ENCODE data around the gene CTRB1.
"Not testable (repeated sequence)": the region's sequence is repeated elsewhere in the genome, so short reads cannot be mapped to it uniquely, and the experiment has no call there.

Gene CTRB1

DNA sequence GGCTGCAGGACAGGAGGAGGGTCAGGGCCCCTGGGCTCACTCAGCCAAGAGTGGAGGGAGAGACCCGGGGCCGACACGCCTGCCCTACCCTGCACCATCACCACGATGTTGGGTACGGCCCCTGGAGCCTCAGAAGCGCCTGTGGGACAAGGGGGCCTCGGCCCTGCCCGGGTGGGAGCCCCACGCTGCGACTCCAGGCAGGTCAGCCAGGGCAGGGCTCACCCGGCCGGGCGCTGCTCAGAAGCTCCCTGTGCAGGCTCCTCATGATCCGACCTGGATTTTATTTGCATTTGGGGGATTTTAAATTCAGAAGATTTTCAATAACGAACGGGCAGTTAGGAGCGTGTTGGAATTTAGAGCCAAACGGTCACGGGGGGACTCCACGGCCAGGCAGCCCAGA lies 13.9 kb upstream of the CTRB1 start:
- DNase-seq, result not testable (repeated sequence)

GRCh38 chr16:75205438-75205837 lies 13.3 kb upstream of the CTRB1 start:
- not testable (repeated sequence) for DNase-seq

GRCh38 chr16:75205961-75206748 lies 12.6 kb upstream of the CTRB1 start:
- not testable (repeated sequence) for DNase-seq

GRCh38 chr16:75206749-75207451 lies 11.9 kb upstream of the CTRB1 start, which contains the start of gene CTRB2:
TSS of gene CTRB2 (minus strand) at chr16:75207161. CDS start at chr16:75207141, 20 bp downstream.
- DNase-seq, result no peak

DNA sequence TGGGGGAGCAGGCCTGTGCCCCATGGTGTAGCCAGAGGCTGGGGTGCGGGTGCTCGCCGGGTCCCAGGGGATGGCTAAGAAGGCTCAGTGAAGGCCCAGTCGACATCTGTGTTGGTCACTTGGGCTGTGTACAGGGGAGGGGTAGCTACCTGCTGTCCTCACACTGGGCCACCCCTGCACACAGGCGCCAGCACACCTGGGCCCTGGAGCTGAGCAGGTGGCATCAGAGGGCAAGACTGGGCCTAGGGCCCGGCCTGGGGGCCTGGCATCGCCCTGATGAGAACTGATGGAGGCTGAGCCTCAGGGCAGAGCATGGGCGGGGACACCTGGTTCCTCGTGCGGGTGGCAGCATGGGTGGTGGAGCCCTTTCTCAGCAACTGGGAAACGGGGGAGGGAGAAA lies 11.0 kb upstream of the CTRB1 start:
- DNase-seq, result no peak

DNA sequence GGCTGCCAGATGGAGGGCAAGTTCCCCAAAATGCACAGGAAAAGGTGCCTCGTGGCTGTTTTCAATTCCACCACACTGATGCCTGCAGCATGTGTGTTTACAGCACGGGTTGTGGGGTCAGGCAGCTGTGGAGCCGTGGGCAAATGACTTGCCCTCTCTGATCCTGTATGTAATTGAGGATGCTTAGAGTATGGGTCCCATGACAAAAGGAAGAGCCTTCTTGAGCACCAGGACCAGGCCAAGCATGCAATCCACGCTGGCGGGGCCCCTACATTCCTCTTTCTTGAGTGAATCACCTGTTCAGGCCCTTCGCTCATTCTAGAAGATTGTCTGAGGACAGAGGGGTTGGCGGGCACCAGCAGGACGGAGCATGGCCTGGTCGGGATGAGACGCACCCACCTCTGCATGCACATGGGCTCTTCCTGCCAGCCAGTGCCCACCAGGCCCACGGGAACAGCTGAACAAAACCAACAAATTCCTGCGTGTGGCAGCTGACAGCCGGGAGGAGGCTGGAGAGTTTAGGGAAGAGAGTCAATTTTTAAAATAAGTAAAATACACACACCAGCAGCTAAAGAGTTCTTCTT lies 10.5 kb upstream of the CTRB1 start:
- no peak for DNase-seq

DNA sequence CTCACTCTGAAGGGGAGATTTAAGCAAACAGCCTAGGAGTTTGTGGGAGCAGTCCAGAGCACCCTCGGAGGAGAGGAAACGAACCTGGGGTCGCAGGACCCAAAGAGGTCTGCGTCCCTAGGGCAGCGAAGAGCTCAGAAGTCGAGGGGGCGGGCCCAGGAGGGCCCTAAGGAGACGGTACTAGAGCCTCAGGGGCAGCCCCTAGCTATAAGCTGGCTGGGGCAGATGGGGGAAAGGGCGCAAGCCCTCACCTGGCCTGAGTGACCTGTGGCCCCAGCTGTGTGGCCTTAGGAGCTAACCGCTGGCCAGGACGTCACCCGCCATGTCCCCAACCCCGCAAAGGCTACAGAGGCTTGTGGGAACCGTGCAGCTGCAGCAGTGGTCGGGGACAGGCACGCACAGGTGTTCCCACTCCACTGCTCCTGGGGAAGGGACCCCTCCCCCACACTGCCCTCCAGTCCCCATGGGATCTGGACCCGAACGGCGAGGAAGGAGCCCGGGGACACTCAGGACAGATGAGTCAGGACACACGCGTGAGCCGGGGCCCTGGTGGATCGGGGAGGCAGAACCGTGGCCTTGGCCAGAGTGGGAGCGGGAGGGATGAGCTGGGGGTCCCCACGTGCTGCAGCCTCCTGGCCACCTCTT lies 9.8 kb upstream of the CTRB1 start:
- DNase-seq, result no peak

DNA sequence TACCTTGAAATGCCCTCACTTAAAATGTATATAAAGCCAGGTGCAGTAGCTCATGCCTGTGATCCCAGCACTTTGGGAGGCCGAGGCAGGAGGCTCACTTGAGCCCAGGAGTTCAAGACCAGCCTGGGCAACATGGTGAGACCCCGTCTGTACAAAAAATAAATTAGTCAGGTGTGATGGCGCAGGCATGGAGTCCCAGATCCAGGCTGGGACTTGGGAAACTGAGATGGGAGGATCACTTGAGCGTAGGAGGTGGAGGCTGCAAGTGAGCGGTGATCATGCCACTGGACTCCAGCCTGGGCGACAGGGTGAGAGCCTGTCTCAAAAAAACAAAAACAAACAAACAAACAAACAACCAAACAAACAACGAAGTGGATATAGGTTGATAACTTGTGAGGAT lies 9.3 kb upstream of the CTRB1 start:
- DNase-seq, result not testable (repeated sequence)

DNA sequence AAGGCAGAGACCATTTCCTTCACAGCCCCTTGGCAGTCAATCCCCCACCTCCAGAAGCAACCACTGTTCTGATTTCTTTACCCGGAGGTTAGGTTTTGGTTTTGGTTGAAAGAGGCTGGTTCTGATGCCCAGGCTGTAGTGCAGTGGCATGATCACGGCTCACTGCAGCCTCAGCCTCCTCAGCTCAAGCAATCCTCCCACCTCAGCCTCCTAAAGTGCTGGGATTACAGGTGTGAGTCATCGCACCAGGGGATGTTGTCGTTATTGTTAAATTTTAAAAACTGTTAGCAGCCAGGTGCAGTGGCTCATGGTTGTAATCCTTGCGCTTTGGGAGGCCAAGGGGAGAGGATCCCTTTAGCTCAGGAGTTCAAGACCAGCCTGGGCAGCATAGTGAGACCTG lies 8.8 kb upstream of the CTRB1 start:
- no peak for DNase-seq

DNA sequence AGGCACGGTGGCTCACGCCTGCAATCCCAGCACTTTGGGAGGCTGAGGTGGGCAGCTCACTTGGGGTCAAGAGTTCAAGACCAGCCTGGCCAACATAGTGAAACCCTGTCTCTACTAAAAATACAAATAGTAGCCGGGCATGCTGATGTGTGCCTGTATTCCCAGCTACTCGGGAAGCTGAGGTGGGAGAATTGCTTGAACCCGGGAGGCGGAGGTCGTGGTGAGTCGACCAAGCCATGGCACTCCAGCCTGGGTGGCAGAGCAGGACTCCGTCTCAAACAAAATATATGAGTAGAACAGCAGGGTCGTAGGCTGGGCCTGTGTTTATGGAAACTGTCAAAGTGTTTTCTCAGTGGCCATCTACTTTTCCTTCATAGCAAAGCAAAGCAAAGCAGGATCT lies 7.5 kb upstream of the CTRB1 start:
- not testable (repeated sequence) for DNase-seq

DNA sequence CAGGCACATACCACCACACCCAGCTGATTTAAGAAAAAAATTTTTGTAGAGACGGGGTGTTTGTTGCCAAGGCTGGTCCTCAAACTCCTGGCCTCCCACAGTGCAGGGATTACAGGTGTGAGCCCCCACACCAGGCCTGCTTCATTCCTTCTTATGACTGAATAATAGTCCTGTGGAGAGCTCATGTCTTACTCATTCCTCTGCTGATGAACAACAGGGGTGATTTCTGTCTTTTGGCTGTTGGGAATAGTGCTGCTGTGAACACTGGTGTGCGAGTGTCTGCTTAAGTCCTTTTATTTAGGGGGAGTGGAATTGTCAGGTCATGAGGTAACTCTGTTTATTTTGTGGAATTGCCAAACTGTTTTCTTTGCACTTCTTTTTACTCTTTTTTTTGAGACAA lies 2.7 kb upstream of the CTRB1 start:
- DNase-seq, result no peak

DNA sequence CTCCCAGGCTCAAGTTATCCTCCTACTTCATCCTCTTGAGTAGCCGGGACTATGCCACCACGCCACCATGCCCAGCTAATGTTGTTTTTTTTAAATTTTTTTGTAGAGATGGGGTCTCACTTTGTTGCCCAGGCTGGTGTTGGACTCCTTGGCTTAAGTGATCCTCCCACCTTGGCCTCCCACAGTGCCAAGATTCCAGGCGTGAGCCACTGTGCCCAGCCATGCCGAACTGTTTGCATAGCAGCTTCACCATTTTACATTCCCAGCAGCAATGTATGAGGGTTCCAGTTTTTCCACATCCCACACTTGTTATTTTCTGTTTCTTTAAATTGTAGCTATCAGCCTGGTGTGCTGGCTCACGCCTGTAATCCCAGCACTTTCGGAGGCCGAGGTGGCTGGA lies 2.2 kb upstream of the CTRB1 start:
- DNase-seq, result no peak

- DNase-seq, result no peak
Observed at GRCh38 chr16:75217389-75217851, 1.4 kb upstream of the CTRB1 start.

GRCh38 chr16:75219088-75219487 lies 300 bp downstream of the CTRB1 start:
- no peak for DNase-seq

DNA sequence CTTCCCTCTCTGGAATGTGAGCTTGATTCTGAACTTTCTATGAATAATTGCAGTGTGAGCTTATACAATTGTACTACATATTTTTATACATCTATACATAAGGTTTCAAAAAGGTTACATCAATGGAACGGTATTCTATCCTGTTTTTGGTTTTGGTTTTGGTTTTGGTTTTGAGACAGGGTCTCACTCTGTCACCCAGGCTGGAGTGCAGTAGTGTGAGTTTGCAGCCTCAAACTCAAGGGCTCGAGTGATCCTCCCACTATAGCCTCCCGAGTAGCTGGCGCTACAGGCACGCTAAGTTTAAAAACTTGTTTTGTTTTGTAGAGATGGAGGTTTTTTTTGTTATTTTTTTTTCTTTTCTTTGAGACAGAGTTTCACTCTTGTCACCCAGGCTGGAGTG lies 1.1 kb downstream of the CTRB1 start:
- no peak for DNase-seq

- no peak for DNase-seq
Observed at GRCh38 chr16:75222271-75222783, 3.5 kb downstream of the CTRB1 start.

DNA sequence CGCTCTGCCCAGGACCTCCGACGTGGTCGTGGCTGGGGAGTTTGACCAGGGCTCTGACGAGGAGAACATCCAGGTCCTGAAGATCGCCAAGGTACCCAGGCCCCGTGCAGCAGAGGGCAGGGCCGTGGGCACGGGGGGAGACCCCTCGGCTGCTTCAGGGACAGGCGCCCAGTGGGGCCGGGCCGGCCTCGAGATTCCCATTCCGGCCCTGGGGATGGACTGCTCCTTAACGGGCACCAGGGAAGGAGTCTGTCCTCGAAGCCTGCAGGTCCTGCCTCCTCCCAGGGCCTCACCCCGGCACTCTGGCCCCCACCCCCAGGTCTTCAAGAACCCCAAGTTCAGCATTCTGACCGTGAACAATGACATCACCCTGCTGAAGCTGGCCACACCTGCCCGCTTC lies 4.3 kb downstream of the CTRB1 start:
- not testable (repeated sequence) for DNase-seq

DNA sequence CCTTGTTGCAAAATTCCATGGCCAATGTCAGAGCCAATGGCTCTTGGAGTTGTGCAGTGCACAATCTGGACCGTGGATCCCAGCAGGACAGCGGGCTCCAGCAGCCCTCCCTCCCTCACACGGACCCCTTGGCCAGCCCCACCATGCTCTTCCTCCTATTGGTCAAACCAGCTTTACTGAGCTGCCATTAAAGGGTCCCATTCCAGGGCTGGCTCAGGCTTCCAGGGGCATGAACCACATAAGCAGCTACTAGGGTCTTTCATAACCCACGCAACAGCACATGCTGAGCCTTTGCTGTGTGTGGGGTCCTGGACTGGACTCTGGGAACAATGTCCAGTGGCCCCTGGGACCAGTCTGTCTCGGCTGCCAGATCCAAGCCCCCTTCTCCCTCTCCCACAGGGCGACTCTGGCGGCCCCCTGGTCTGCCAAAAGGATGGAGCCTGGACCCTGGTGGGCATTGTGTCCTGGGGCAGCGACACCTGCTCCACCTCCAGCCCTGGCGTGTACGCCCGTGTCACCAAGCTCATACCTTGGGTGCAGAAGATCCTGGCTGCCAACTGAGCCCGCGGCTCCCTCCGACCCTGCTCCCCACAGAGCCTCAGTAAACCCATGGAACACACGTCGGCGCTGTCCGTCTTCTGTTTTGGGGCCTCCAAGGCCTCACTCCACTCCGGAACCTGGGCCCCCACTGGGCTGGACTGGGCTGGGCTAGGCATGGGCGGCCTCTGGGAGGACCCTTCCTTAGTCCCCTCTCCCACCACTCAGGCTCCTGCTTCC lies 5.7 kb downstream of the CTRB1 start:
- no peak for DNase-seq

GRCh38 chr16:75225092-75225491 lies 6.3 kb downstream of the CTRB1 start:
- DNase-seq, result no peak

- DNase-seq, result no peak
Observed at GRCh38 chr16:75225678-75226515, 7.1 kb downstream of the CTRB1 start.
